RWPE2 (cell line): ENCODE measurements around the gene RPSA.

ENCODE experiments used
- ATAC-seq: fragments of 200-7000 bp; cut with Tn5 transposase; 3 replicates; pipeline ENCODE4 v1.9.1; 2021; ENCODE audit warnings: low read depth
- DNase-seq: peaks from one replicate; pipeline ENCODE4 v3.0.0-alpha.2; 2020; ENCODE audit warnings: low spot score
- H3K27ac ChIP-seq: fragments of 450-650 bp; 2 replicates; pipeline ENCODE4 v1.5.1; 2017; ENCODE audit warnings: mild to moderate bottlenecking; ENCODE audit not compliant: poor library complexity, severe bottlenecking
- H3K27me3 ChIP-seq: fragments of 250-450 bp; sonication (Bioruptor Pico); 2 replicates; pipeline ENCODE4 v1.5.1; 2021; ENCODE audit warnings: mild to moderate bottlenecking, moderate library complexity; ENCODE audit not compliant: insufficient read depth, poor library complexity, severe bottlenecking
- H3K36me3 ChIP-seq: fragments of 250-450 bp; sonication (Bioruptor Pico); 2 replicates; pipeline ENCODE4 v1.5.1; 2020; ENCODE audit warnings: low read depth, mild to moderate bottlenecking, moderate library complexity
- H3K4me1 ChIP-seq: fragments of 250-450 bp; sonication (Bioruptor Pico); 2 replicates; pipeline ENCODE4 v1.5.1; 2021; ENCODE audit warnings: mild to moderate bottlenecking, moderate library complexity; ENCODE audit not compliant: insufficient read depth, poor library complexity, severe bottlenecking
- H3K4me3 ChIP-seq: fragments of 250-450 bp; sonication (Bioruptor Pico); 2 replicates; pipeline ENCODE4 v1.5.1; 2021; ENCODE audit warnings: mild to moderate bottlenecking, moderate library complexity; ENCODE audit not compliant: severe bottlenecking
- H3K9me3 ChIP-seq: fragments of 250-450 bp; sonication (Bioruptor Pico); 2 replicates; pipeline ENCODE4 v1.5.1; 2021; ENCODE audit warnings: mild to moderate bottlenecking, moderate library complexity; ENCODE audit not compliant: severe bottlenecking
- TF ChIP-seq, protein P1 (sequence below): fragments of 450-650 bp; IDR thresholded peaks from one replicate; pipeline ENCODE4 v1.5.1; 2017; ENCODE audit warnings: mild to moderate bottlenecking, moderate library complexity; ENCODE audit not compliant: poor library complexity, severe bottlenecking

The RPSA gene

DNA sequence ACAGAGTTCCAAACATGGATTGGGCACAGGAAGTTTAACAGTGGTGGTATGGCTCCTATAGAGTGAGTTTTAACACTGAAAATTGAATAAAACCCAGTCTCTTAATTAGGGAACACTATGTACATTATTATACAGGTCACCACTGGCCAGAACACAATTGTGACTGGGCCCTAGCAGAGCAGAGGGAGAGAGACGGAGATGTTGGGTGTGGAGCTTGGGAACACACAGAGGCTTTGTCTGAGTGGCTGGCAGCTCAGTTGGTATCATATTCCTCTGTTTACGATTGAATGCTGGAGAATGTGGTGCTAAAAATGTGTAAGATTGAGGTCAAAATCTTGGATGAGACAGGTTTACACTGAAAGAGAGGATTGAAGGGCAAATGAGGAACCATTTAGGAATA lies 54.2 kb downstream of the RPSA start:
- TF ChIP-seq, protein P1, sequence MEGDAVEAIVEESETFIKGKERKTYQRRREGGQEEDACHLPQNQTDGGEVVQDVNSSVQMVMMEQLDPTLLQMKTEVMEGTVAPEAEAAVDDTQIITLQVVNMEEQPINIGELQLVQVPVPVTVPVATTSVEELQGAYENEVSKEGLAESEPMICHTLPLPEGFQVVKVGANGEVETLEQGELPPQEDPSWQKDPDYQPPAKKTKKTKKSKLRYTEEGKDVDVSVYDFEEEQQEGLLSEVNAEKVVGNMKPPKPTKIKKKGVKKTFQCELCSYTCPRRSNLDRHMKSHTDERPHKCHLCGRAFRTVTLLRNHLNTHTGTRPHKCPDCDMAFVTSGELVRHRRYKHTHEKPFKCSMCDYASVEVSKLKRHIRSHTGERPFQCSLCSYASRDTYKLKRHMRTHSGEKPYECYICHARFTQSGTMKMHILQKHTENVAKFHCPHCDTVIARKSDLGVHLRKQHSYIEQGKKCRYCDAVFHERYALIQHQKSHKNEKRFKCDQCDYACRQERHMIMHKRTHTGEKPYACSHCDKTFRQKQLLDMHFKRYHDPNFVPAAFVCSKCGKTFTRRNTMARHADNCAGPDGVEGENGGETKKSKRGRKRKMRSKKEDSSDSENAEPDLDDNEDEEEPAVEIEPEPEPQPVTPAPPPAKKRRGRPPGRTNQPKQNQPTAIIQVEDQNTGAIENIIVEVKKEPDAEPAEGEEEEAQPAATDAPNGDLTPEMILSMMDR = no peak
- Histone ChIP-seq H3K4me3 (no peak overlapping the region), H3K4me1 (no peaks in the 10 kb centered on the region), H3K27me3 (no peaks in the 10 kb centered on the region), H3K9me3 (no peaks in the 10 kb centered on the region), H3K27ac (no peak overlapping the region), H3K36me3 (no peaks in the 10 kb centered on the region)
- DNase-seq = no peak
- ATAC-seq = no peak
